Choroid plexus epithelial cell (primary cell): ENCODE results near the gene ITGA6.
A peak's percentile ranks its signal among the peaks of the same experiment; 100 is the strongest.

ENCODE experiments used
- DNase-seq: peaks from one replicate; pipeline ENCODE4 v3.0.0-alpha.2; 2010; ENCODE audit warnings: low read depth
- H3K4me3 ChIP-seq: 2 replicates; pipeline ENCODE4 v1.5.1; 2011; ENCODE audit warnings: low read depth, mild to moderate bottlenecking, control low read depth, low read length, moderate library complexity
- TF ChIP-seq, protein P1 (sequence below): conservative IDR thresholded peaks from 2 replicates; pipeline ENCODE4 v1.5.1; 2011; ENCODE audit warnings: low read depth, mild to moderate bottlenecking, control low read depth, inconsistent platforms, low read length, moderate library complexity

ITGA6 gene

DNA sequence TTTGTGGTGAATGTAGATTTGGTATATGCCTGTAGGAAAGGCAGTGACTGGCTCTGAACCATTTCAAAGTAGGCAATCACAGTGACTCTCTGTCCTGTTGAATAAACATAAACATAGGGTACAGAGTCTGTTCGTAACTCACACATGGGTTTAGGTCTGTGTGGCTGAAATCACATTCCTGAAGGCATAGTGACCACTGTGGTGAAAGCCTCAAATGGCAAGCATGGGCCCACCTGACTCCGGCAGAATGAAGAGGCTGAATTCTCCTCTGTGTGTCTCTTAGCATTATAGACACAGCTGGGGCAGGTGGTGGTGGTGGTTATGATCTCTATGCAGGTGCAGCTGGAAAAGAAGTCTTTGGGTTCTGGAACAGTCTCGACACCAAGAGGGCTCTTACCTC is 61.2 kb downstream of the ITGA6 start:
- DNase-seq, result no peak
- TF ChIP-seq, protein P1, sequence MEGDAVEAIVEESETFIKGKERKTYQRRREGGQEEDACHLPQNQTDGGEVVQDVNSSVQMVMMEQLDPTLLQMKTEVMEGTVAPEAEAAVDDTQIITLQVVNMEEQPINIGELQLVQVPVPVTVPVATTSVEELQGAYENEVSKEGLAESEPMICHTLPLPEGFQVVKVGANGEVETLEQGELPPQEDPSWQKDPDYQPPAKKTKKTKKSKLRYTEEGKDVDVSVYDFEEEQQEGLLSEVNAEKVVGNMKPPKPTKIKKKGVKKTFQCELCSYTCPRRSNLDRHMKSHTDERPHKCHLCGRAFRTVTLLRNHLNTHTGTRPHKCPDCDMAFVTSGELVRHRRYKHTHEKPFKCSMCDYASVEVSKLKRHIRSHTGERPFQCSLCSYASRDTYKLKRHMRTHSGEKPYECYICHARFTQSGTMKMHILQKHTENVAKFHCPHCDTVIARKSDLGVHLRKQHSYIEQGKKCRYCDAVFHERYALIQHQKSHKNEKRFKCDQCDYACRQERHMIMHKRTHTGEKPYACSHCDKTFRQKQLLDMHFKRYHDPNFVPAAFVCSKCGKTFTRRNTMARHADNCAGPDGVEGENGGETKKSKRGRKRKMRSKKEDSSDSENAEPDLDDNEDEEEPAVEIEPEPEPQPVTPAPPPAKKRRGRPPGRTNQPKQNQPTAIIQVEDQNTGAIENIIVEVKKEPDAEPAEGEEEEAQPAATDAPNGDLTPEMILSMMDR, result no peak
- no peak overlapping the region for H3K4me3 ChIP-seq

DNA sequence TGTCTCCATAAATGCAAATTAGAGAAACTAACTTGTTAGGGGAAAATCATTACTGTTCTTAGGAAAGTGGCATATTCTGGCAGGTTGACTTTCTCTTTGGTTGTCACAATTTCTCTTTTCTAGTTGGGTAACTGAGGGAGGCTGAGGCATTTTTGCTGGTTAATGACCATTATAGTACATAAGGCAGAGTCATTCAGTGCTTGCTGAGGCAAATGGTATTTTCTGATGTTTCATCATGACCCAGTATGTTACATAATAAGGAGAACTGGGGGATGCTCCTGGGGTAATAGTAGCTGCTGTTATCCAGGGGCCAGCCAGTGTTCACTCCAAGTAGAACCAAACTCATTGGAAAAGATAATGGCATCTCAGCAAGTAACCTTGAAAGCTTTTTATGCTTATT is 62.3 kb downstream of the ITGA6 start:
- peak; percentile 33 for DNase-seq
- H3K4me3 ChIP-seq, result no peak overlapping the region
- TF ChIP-seq, protein P1, result no peak

DNA sequence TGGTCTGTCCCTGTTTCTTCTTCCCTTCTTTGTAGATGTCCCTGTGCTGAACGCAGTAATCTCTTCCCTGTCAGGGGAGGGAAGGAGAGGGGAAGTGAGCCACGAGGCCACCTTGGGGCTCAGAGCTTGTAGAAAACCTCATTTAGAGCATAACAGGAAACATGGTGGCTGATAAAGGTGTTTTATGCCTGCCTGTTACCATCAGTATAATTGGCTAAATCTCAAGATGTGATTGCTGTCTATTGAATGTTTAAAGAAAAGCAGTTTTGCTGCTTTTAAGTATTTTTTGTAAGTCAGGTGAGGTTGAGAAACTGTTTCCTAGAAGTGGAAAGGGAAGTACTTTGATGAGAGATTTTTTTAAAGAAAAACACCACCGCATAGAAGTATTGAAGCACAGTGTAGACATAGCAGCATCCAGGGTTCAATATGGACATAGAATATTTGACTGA is 68.8 kb downstream of the ITGA6 start:
- H3K4me3 ChIP-seq, result no peak overlapping the region
- DNase-seq, result no peak
- TF ChIP-seq, protein P1, result no peak

DNA sequence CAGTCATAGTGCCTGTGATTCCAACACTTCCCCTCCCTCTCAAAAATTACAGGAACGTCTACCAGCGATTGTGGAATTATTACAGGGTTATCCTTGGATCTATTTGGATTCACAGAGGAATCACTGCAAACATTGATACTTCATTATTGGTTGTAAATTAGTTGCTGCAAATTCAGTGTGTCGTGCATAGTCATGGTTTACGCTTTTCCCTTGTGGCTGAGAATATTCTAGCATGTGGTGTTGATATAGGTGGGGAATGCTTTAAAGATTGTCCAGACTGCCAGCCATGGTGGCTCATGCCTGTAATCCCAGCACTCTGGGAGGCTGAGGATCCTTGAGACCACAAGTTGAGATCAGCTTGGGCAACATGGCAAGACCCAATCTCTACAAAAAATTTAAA is 79.8 kb downstream of the ITGA6 start:
- H3K4me3 ChIP-seq, result no peak overlapping the region
- no peak for DNase-seq
- TF ChIP-seq, protein P1, result no peak

DNA sequence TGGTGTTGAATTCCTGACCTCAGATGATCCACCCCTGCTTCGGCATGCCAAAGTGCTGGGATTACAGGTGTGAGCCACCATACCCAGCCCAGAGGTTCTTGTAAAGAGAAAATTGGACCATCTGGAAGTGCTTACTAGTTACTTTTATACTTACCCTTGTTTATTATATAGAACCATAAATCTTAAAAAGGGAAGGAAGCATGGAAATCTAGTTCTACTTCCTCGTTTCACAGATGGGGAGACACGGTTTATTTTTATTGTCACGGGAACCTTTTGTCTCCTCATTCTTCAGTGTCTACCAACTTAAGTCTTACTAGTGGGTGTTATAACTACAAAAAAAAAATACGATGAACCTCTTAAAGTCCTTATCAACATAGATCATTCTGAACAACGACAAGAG is 82.7 kb downstream of the ITGA6 start:
- DNase-seq, result no peak
- H3K4me3 ChIP-seq, result no peak overlapping the region

DNA sequence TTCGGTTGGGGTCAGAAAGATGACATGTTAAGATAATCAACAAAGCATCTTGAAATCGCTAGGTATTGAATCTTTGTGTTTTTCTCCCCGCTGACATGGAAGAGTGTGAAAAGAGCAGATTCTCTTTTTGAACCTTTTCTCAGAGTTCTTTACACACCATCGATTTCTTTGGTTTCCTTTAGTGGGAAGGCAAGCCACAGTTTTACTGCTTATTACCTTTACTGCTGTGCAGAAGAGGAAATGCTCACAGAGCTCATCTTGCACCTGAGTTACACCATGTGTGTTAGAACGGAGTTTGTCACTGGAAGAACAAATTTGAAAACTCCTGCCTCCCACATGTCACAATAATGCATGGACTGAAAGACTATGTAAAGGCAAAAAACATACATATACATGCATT is 83.2 kb downstream of the ITGA6 start:
- H3K4me3 ChIP-seq, result no peak overlapping the region
- DNase-seq, result no peak
- TF ChIP-seq, protein P1, result no peak

More for the DNA sequence above, 82.7 kb downstream of the ITGA6 start:
- TF ChIP-seq, protein P1, result no peak

DNA sequence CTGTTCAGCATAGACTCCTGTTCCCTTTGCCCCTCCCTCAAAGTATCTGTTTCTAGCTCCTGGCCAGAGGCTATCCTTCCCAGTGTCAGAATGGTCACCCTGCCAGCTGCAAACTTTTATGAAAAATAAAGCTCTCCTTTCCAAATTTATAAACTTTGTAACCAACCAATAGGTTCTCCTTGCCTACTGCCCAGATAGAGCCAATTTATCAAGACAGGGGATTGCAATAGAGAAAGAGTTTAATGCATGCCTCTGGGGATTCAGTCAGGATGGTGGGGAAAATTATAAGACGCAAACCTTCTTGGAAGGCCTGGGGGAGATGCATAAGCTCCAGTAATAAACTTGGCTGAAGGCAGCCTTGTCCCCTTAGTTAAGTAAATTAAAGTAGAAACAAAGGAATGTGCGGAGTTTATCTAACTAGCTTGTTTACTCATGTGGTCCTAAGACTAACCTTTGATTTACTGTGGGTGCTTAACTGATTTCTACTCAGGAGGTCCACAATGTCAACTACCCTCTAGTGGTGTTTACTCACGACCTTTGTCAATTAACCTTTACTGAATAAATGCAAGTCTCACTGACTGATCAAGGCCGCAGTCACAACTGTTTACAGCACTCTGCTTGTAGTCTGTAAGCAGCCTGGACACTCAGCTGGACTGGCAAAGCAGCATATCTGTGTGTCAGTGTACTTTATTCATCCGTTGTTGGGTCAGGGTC is 85.6 kb downstream of the ITGA6 start:
- DNase-seq, result no peak
- TF ChIP-seq, protein P1, result no peak
- H3K4me3 ChIP-seq, result no peak overlapping the region
